Small intestine (tissue), 7 donors: ENCODE data around the gene PTPRCAP. TPM values are rescaled to one million over a fixed set of nuclear protein-coding genes. Genes with fewer than 3 reads are reported as not detected.

Experiments
- DNase-seq, 2 donors: peaks; one replicate each; pipeline versions ENCODE4 v3.0.0 to v3.0.0-alpha.2; 2013
- FAIRE-seq: peaks from 2 replicates; lab custom pipeline; 2012; peaks lifted over from hg19 to GRCh38; lab: Jason Lieb, UNC
- H3K27ac ChIP-seq, 3 donors: one replicate each; pipeline ENCODE4 v1.5.1; 2013; ENCODE audit warnings: low read length in 2 of 3, mild to moderate bottlenecking in 2 of 3, control low read depth in 1 of 3, inconsistent platforms in 1 of 3, low read depth in 1 of 3, moderate library complexity in 1 of 3
- H3K27me3 ChIP-seq, 3 donors: one replicate each; pipeline ENCODE4 v1.6.1; 2013; ENCODE audit warnings: low read length in 3 of 3, inconsistent platforms in 1 of 3; ENCODE audit not compliant: control insufficient read depth in 3 of 3, insufficient read depth in 3 of 3
- H3K36me3 ChIP-seq, 3 donors: one replicate each; pipeline ENCODE4 v1.6.1; 2013; ENCODE audit warnings: low read length in 3 of 3, inconsistent platforms in 1 of 3, low read depth in 1 of 3, mild to moderate bottlenecking in 1 of 3, moderate library complexity in 1 of 3; ENCODE audit not compliant: control insufficient read depth in 3 of 3, insufficient read depth in 2 of 3
- H3K4me1 ChIP-seq, 3 donors: one replicate each; pipeline ENCODE4 v1.6.1; 2013; ENCODE audit warnings: low read length in 2 of 3, inconsistent platforms in 1 of 3, low read depth in 1 of 3, mild to moderate bottlenecking in 1 of 3, moderate library complexity in 1 of 3; ENCODE audit not compliant: control insufficient read depth in 3 of 3, insufficient read depth in 2 of 3
- H3K4me3 ChIP-seq, 3 donors: one replicate each; pipeline ENCODE4 v1.5.1; 2013; ENCODE audit warnings: low read length in 3 of 3, control low read depth in 1 of 3, inconsistent platforms in 1 of 3, low read depth in 1 of 3, mild to moderate bottlenecking in 1 of 3, moderate library complexity in 1 of 3
- H3K9me3 ChIP-seq, 2 donors: one replicate each; pipeline ENCODE4 v1.6.1; 2013; ENCODE audit warnings: low read depth in 1 of 2, low read length in 1 of 2; ENCODE audit not compliant: control insufficient read depth in 2 of 2, insufficient read depth in 1 of 2
- WGBS, 3 donors: extraction: QIAGEN DNeasy Blood & Tissue Kit; methylation state at CpG; one replicate each; pipeline ENCODE4 v1.1.7; 2013; 5-methylcytosine and 5-hydroxymethylcytosine counted together
- polyA plus RNA-seq, 4 donors: library from polyadenylated mRNA; stranded (reverse) in 3 of 4; unstranded in 1 of 4; fragments of 200-250 nt in 3 of 4; fragments of 120-200 nt in 1 of 4; gene quantifications; one replicate each; pipeline versions ENCODE4 v1.2.1 to v1.2.3, GENCODE V29; 2013
- donor health status: healthy with polysubstance abuse.
- donor health status: control.
- donor health status: control.
- donor health status: Bipolar disorder and iron deficiency.
- donor health status: healthy.

The PTPRCAP gene
- polyA plus RNA-seq, 4 donors, result 7.5 to 34.6 (median 15.9) TPM

- DNase-seq (no peak), FAIRE-seq (no peak)
- 91 to 96% (median 94%) methylated on average over 7 of the region's 7 CpGs for WGBS, 3 donors
- H3K27ac ChIP-seq, result no peak overlapping the region
- H3K4me1 ChIP-seq, result peaks cover 3 to 24% (median 3%) of the 10 kb centered on the region in 3 donors
- H3K36me3 ChIP-seq, result peaks cover 12 to 80% (median 19%) of the 10 kb centered on the region in 3 donors
- H3K27me3 ChIP-seq, result no peaks in the 10 kb centered on the region
- no peak overlapping the region for H3K4me3 ChIP-seq
- H3K9me3 ChIP-seq, result no peaks in the 10 kb centered on the region
These were observed 41.3 kb downstream of the PTPRCAP start for GRCh38 chr11:67396259-67396581.

- Histone ChIP-seq H3K4me3 (no peak overlapping the region), H3K27ac (no peak overlapping the region), H3K9me3 (no peaks in the 10 kb centered on the region), H3K4me1 (peaks cover 3 to 25% (median 3%) of the 10 kb centered on the region in 3 donors), H3K27me3 (no peaks in the 10 kb centered on the region), H3K36me3 (peaks cover 12 to 78% (median 19%) of the 10 kb centered on the region in 3 donors)
- no peak for DNase-seq
- 88 to 89% (median 88%) methylated on average over 18 to 19 of the region's 19 CpGs for whole genome bisulfite sequencing, 3 donors
- FAIRE-seq, result no peak
These were observed 41.8 kb downstream of the PTPRCAP start for GRCh38 chr11:67395555-67396258.

GRCh38 chr11:67393990-67394389 is 43.5 kb downstream of the PTPRCAP start:
- DNase-seq (no peak), FAIRE-seq (no peak)
- Histone ChIP-seq H3K27ac (no peak overlapping the region), H3K4me1 (peaks cover 0 to 18% (median 0%) of the 10 kb centered on the region in 3 donors), H3K27me3 (no peaks in the 10 kb centered on the region), H3K9me3 (no peaks in the 10 kb centered on the region), H3K36me3 (peaks cover 12 to 65% (median 13%) of the 10 kb centered on the region in 3 donors), H3K4me3 (no peak overlapping the region)
- 84 to 86% (median 85%) methylated on average over 5 of the region's 5 CpGs for WGBS, 3 donors

GRCh38 chr11:67393437-67393836 is 44.0 kb downstream of the PTPRCAP start:
- H3K9me3 ChIP-seq, result no peaks in the 10 kb centered on the region
- H3K4me3 ChIP-seq, result no peak overlapping the region
- no peak overlapping the region for H3K27ac ChIP-seq
- H3K27me3 ChIP-seq, result no peaks in the 10 kb centered on the region
- 89 to 96% (median 93%) methylated on average over 17 to 18 of the region's 18 CpGs for WGBS, 3 donors
- peaks cover 0 to 18% (median 0%) of the 10 kb centered on the region in 3 donors for H3K4me1 ChIP-seq
- DNase-seq, result no peak
- no peak for FAIRE-seq
- H3K36me3 ChIP-seq, result peaks cover 10 to 59% (median 11%) of the 10 kb centered on the region in 3 donors

GRCh38 chr11:67392183-67392715 is 45.2 kb downstream of the PTPRCAP start:
- DNase-seq, result no peak
- 2 to 7% (median 5%) methylated on average over 21 to 31 of the region's 31 CpGs for WGBS, 3 donors
- Histone ChIP-seq H3K4me1 (peaks cover 0 to 18% (median 0%) of the 10 kb centered on the region in 3 donors), H3K9me3 (no peaks in the 10 kb centered on the region), H3K27ac (peak overlapping the region; percentile 42 to 74 (median 59)), H3K4me3 (peak overlapping the region; percentile 73 to 88 (median 81)), H3K36me3 (peaks cover 0 to 47% (median 2%) of the 10 kb centered on the region in 3 donors), H3K27me3 (no peaks in the 10 kb centered on the region)
- FAIRE-seq, result no peak

- FAIRE-seq (no peak), DNase-seq (peak; percentile 96 to 99)
- H3K4me3 ChIP-seq, result peak within 1 kb of the TSS; percentile 73 to 94 (median 81)
- H3K27me3 ChIP-seq, result no peaks in the 10 kb centered on the region
- peak within 1 kb of the TSS; percentile 58 to 89 (median 89) for H3K27ac ChIP-seq
- 0 to 1% (median 1%) methylated on average over 56 to 75 of the region's 75 CpGs for WGBS, 3 donors
- H3K4me1 ChIP-seq, result peaks cover 0 to 13% (median 0%) of the 10 kb centered on the region in 3 donors
- H3K36me3 ChIP-seq, result peaks cover 0 to 40% (median 0%) of the 10 kb centered on the region in 3 donors
- no peaks in the 10 kb centered on the region for H3K9me3 ChIP-seq
These were observed 45.9 kb downstream of the PTPRCAP start, which contains the start of gene RAD9A for GRCh38 chr11:67391304-67392182. Gene RAD9A, plus strand, starts transcription at chr11:67391986. Its CDS starts 59 bp downstream, at chr11:67392045.

- FAIRE-seq (no peak), DNase-seq (no peak)
These were observed 46.6 kb downstream of the PTPRCAP start for GRCh38 chr11:67390947-67391303.

GRCh38 chr11:67389477-67389876 is 48.0 kb downstream of the PTPRCAP start:
- DNase-seq, result peak in 1 of 2 donors; percentile 64
- FAIRE-seq, result no peak
- peaks cover 0 to 22% (median 0%) of the 10 kb centered on the region in 3 donors for H3K36me3 ChIP-seq
- H3K27me3 ChIP-seq, result no peaks in the 10 kb centered on the region
- peaks cover 0 to 12% (median 0%) of the 10 kb centered on the region in 3 donors for H3K4me1 ChIP-seq
- H3K27ac ChIP-seq, result no peak overlapping the region
- no peak overlapping the region for H3K4me3 ChIP-seq
- no peaks in the 10 kb centered on the region for H3K9me3 ChIP-seq
- WGBS, 3 donors, result 49 to 58% (median 58%) methylated on average over 6 of the region's 6 CpGs

More at GRCh38 chr11:67390947-67391303, 46.6 kb downstream of the PTPRCAP start:
- no peaks in the 10 kb centered on the region for H3K9me3 ChIP-seq
- H3K4me1 ChIP-seq, result peaks cover 0 to 12% (median 0%) of the 10 kb centered on the region in 3 donors
- H3K27me3 ChIP-seq, result no peaks in the 10 kb centered on the region
- WGBS, 3 donors, result 11 to 14% (median 13%) methylated on average over 13 to 15 of the region's 15 CpGs
- H3K4me3 ChIP-seq, result peak overlapping the region; percentile 65 to 94 (median 81)
- peaks cover 0 to 34% (median 0%) of the 10 kb centered on the region in 3 donors for H3K36me3 ChIP-seq
- peak overlapping the region in 2 of 3 donors; percentile 89 for H3K27ac ChIP-seq
